ENCODE measurements around the gene GJB6. TPM values are rescaled to one million over a fixed set of nuclear protein-coding genes. Genes with fewer than 3 reads are reported as not detected.

Gene GJB6
- total and polyA plus RNA-seq, 2 donors (not counting 1 experiment from before 2014, with no cell fraction given): not detected

- WGBS (ENCODE audit: insufficient coverage): 94% methylated on average over 6 of the region's 12 CpGs
- intact Hi-C loops (cut with micrococcal nuclease): no loop called here
These were observed 46.6 kb downstream of the GJB6 start for GRCh38 chr13:20185366-20186056.

More at GRCh38 chr13:20185366-20186056, 46.6 kb downstream of the GJB6 start:
- H3K27ac ChIP-seq (ENCODE audit: low read length in 2 of 2): no peak overlapping the region
- peaks cover 0 to 2% of the 10 kb centered on the region in 2 donors for H3K4me1 ChIP-seq (ENCODE audit: control insufficient read depth in 2 of 2, insufficient read depth in 2 of 2, low read length in 2 of 2)
- no peak overlapping the region for H3K4me3 ChIP-seq (ENCODE audit: control extremely low read depth in 1 of 5, extremely low read depth in 1 of 5, insufficient read depth in 1 of 5, low read depth in 2 of 5, low read length in 4 of 5)
- H3K4me2 ChIP-seq (replicated peaks; ENCODE audit: low read depth, low read length, poor library complexity, severe bottlenecking): no peak overlapping the region
- H3K9ac ChIP-seq (ENCODE audit: low read length): no peak overlapping the region
- H3K4me1 Mint-ChIP-seq: no peaks in the 10 kb centered on the region
- no peaks in the 10 kb centered on the region for H3K9me3 Mint-ChIP-seq (ENCODE audit: insufficient read depth)
- CTCF ChIA-PET: interaction anchor here (0.7 to 4.8 kb wide), 3 partner anchors 10 to 21 kb away, joined by 3 to 40 read pairs (median 4); no protein-coding TSS in a partner anchor
- H3K36me3 ChIP-seq (replicated peaks in 1 of 2; ENCODE audit: control extremely low read depth in 1 of 2, control insufficient read depth in 1 of 2, extremely low read depth in 1 of 2, insufficient read depth in 2 of 2, low read length in 1 of 2): no peaks in the 10 kb centered on the region
- no peak for TF ChIP-seq CTCF (IDR thresholded peaks at IDR 0.05)
- no peak for TF ChIP-seq EZH2 (IDR thresholded peaks at IDR 0.05; ENCODE audit: borderline replicate concordance, insufficient read depth, low read depth, low read length, poor library complexity, severe bottlenecking)
- H3K27ac Mint-ChIP-seq: no peak overlapping the region
- H3K27me3 ChIP-seq (replicated peaks in 1 of 4; ENCODE audit: control extremely low read depth in 1 of 4, control insufficient read depth in 3 of 4, insufficient read depth in 4 of 4, low read length in 3 of 4): peaks cover 0 to 4% (median 0%) of the 10 kb centered on the region in 4 experiments
- H2AFZ ChIP-seq (ENCODE audit: insufficient read depth, low read depth, low read length, poor library complexity, severe bottlenecking): no peak overlapping the region
- no peaks in the 10 kb centered on the region for H3K79me2 ChIP-seq (ENCODE audit: control insufficient read depth, insufficient read depth, low read length)
- DNase-seq (no peak), ATAC-seq (ENCODE audit: low read depth) (no peak)
- peaks cover 0 to 3% (median 0%) of the 10 kb centered on the region in 3 donors for H3K9me3 ChIP-seq (ENCODE audit: control extremely low read depth in 1 of 3, control insufficient read depth in 2 of 3, insufficient read depth in 1 of 3, low read length in 2 of 3)
- POLR2A ChIA-PET: no interaction called here
- H4K20me1 ChIP-seq (ENCODE audit: control insufficient read depth, insufficient read depth, low read length, poor library complexity, severe bottlenecking): no peaks in the 10 kb centered on the region
- no peak overlapping the region for H3K4me3 Mint-ChIP-seq
- peaks cover 38% of the 10 kb centered on the region for H3K27me3 Mint-ChIP-seq
